Mucosa of rectum (tissue), 2 donors: ENCODE measurements around the gene NUP37.
"Not testable (repeated sequence)": the region's sequence is repeated elsewhere in the genome, so short reads cannot be mapped to it uniquely, and the experiment has no call there.

ENCODE experiments used
- H3K27ac ChIP-seq, 2 donors: one replicate each; pipeline ENCODE4 v1.7.0; 2013; ENCODE audit warnings: inconsistent platforms in 2 of 2, low read depth in 2 of 2, low read length in 2 of 2
- H3K27me3 ChIP-seq, 2 donors: one replicate each; pipeline ENCODE4 v1.7.0; 2013; ENCODE audit warnings: low read length in 2 of 2; ENCODE audit not compliant: control insufficient read depth in 2 of 2, insufficient read depth in 2 of 2
- H3K36me3 ChIP-seq, 2 donors: one replicate each; pipeline ENCODE4 v1.7.0; 2013; ENCODE audit warnings: low read length in 2 of 2; ENCODE audit not compliant: control insufficient read depth in 2 of 2, insufficient read depth in 2 of 2
- H3K4me1 ChIP-seq, 2 donors: one replicate each; pipeline ENCODE4 v1.7.0; 2013; ENCODE audit warnings: low read length in 2 of 2, mild to moderate bottlenecking in 1 of 2; ENCODE audit not compliant: control insufficient read depth in 2 of 2, insufficient read depth in 2 of 2
- H3K4me3 ChIP-seq, 2 donors: one replicate each; pipeline ENCODE4 v1.7.0; 2013; ENCODE audit warnings: low read length in 2 of 2
- H3K9ac ChIP-seq, 2 donors: one replicate each; pipeline ENCODE4 v1.7.0; 2013; ENCODE audit warnings: low read length in 2 of 2, low read depth in 1 of 2, mild to moderate bottlenecking in 1 of 2
- H3K9me3 ChIP-seq, 2 donors: one replicate each; pipeline ENCODE4 v1.7.0; 2013; ENCODE audit warnings: low read length in 2 of 2; ENCODE audit not compliant: control insufficient read depth in 2 of 2
- donor health status: healthy.
- donor health status: Normal muscosa, but diverticular disease.

Gene NUP37

GRCh38 chr12:102093319-102093718, 26.6 kb downstream of the NUP37 start:
- H3K4me3 ChIP-seq, result no peak overlapping the region
- no peaks in the 10 kb centered on the region for H3K4me1 ChIP-seq
- no peak overlapping the region for H3K9ac ChIP-seq
- H3K27ac ChIP-seq, result no peak overlapping the region
- H3K9me3 ChIP-seq, result no peaks in the 10 kb centered on the region
- H3K27me3 ChIP-seq, result no peaks in the 10 kb centered on the region
- H3K36me3 ChIP-seq, result peaks cover 10 to 12% of the 10 kb centered on the region in 2 donors

GRCh38 chr12:102089228-102089835, 30.6 kb downstream of the NUP37 start:
- peaks cover 8 to 14% of the 10 kb centered on the region in 2 donors for H3K36me3 ChIP-seq
- H3K27me3 ChIP-seq, H3K9me3 ChIP-seq, H3K27ac ChIP-seq, H3K4me1 ChIP-seq, H3K4me3 ChIP-seq, H3K9ac ChIP-seq: not testable (repeated sequence)

GRCh38 chr12:102080842-102081241, 39.1 kb downstream of the NUP37 start:
- H3K27me3 ChIP-seq, result no peaks in the 10 kb centered on the region
- H3K9me3 ChIP-seq, result no peaks in the 10 kb centered on the region
- H3K27ac ChIP-seq, result no peak overlapping the region
- no peak overlapping the region for H3K4me3 ChIP-seq
- no peak overlapping the region for H3K9ac ChIP-seq
- peaks cover 27 to 46% of the 10 kb centered on the region in 2 donors for H3K36me3 ChIP-seq
- no peaks in the 10 kb centered on the region for H3K4me1 ChIP-seq

- H3K4me3 ChIP-seq, H3K9ac ChIP-seq, H3K27ac ChIP-seq, H3K27me3 ChIP-seq, H3K4me1 ChIP-seq, H3K9me3 ChIP-seq: not testable (repeated sequence)
- H3K36me3 ChIP-seq, result peaks cover 9 to 15% of the 10 kb centered on the region in 2 donors
These were observed 47.8 kb downstream of the NUP37 start for GRCh38 chr12:102072092-102072491.

GRCh38 chr12:102069707-102070106, 50.2 kb downstream of the NUP37 start:
- Histone ChIP-seq H3K27me3 (no peaks in the 10 kb centered on the region), H3K4me1 (no peaks in the 10 kb centered on the region), H3K4me3 (no peak overlapping the region), H3K9me3 (no peaks in the 10 kb centered on the region), H3K9ac (no peak overlapping the region), H3K36me3 (no peaks in the 10 kb centered on the region), H3K27ac (no peak overlapping the region)

GRCh38 chr12:102067574-102068258, 52.2 kb downstream of the NUP37 start:
- Histone ChIP-seq H3K4me1 (no peaks in the 10 kb centered on the region), H3K9me3 (no peaks in the 10 kb centered on the region), H3K27ac (no peak overlapping the region), H3K9ac (no peak overlapping the region), H3K27me3 (no peaks in the 10 kb centered on the region), H3K4me3 (no peak overlapping the region), H3K36me3 (no peaks in the 10 kb centered on the region)

GRCh38 chr12:102064476-102064875, 55.4 kb downstream of the NUP37 start:
- H3K9me3 ChIP-seq, result no peaks in the 10 kb centered on the region
- no peaks in the 10 kb centered on the region for H3K36me3 ChIP-seq
- no peaks in the 10 kb centered on the region for H3K27me3 ChIP-seq
- no peak overlapping the region for H3K9ac ChIP-seq
- H3K4me3 ChIP-seq, result no peak overlapping the region
- H3K27ac ChIP-seq, result no peak overlapping the region
- H3K4me1 ChIP-seq, result peaks cover 4 to 5% of the 10 kb centered on the region in 2 donors

- H3K4me1 ChIP-seq, result peaks cover 4 to 5% of the 10 kb centered on the region in 2 donors
- no peak overlapping the region for H3K4me3 ChIP-seq
- no peaks in the 10 kb centered on the region for H3K9me3 ChIP-seq
- H3K9ac ChIP-seq, result no peak overlapping the region
- no peak overlapping the region for H3K27ac ChIP-seq
- peaks cover 0 to 2% of the 10 kb centered on the region in 2 donors for H3K36me3 ChIP-seq
- no peaks in the 10 kb centered on the region for H3K27me3 ChIP-seq
These were observed 56.8 kb downstream of the NUP37 start for GRCh38 chr12:102063069-102063468.

- Histone ChIP-seq H3K4me1 (peaks cover 4 to 5% of the 10 kb centered on the region in 2 donors), H3K9me3 (no peaks in the 10 kb centered on the region), H3K9ac (no peak overlapping the region), H3K4me3 (peak overlapping the region; percentile 89 to 94), H3K27me3 (no peaks in the 10 kb centered on the region), H3K36me3 (peaks cover 0 to 2% of the 10 kb centered on the region in 2 donors), H3K27ac (no peak overlapping the region)
These were observed 57.5 kb downstream of the NUP37 start for GRCh38 chr12:102062419-102062806.

GRCh38 chr12:102061560-102062418, 58.1 kb downstream of the NUP37 start, which contains the start of gene WASHC3:
TSS of gene WASHC3 (minus strand) at chr12:102061991. CDS start at chr12:102061962, 29 bp downstream.
- Histone ChIP-seq H3K27ac (peak within 1 kb of the TSS; percentile 82 to 87), H3K36me3 (peaks cover 4 to 6% of the 10 kb centered on the region in 2 donors), H3K27me3 (no peaks in the 10 kb centered on the region), H3K9ac (peak within 1 kb of the TSS; percentile 92 to 93), H3K4me1 (peaks cover 4 to 5% of the 10 kb centered on the region in 2 donors), H3K4me3 (peak within 1 kb of the TSS; percentile 89 to 94), H3K9me3 (no peaks in the 10 kb centered on the region)
